Liver (tissue), 9 donors: Measurements from ENCODE around the gene CDH23. TPM values are rescaled to one million over a fixed set of nuclear protein-coding genes. Genes with fewer than 3 reads are reported as not detected.

ENCODE experiments used
- DNase-seq: peaks from one replicate; pipeline ENCODE4 v3.0.0-alpha.2; 2017; ENCODE audit warnings: low spot score
- H3K27ac ChIP-seq, 2 donors: one replicate each; pipeline ENCODE4 v1.7.0; 2013; ENCODE audit warnings: inconsistent platforms in 2 of 2, low read length in 2 of 2, control low read depth in 1 of 2, low read depth in 1 of 2, mild to moderate bottlenecking in 1 of 2
- H3K27me3 ChIP-seq, 4 donors: one replicate each; pipeline versions ENCODE4 v1.6.1 to v1.7.0; 2013; ENCODE audit warnings: low read length in 3 of 4, inconsistent platforms in 1 of 4, mild to moderate bottlenecking in 1 of 4, moderate library complexity in 1 of 4; ENCODE audit not compliant: control insufficient read depth in 4 of 4, insufficient read depth in 4 of 4
- H3K36me3 ChIP-seq, 4 donors: one replicate each; pipeline versions ENCODE4 v1.6.1 to v1.7.0; 2013; ENCODE audit warnings: low read length in 3 of 4, mild to moderate bottlenecking in 3 of 4, low read depth in 1 of 4, moderate library complexity in 1 of 4; ENCODE audit not compliant: control insufficient read depth in 4 of 4, insufficient read depth in 3 of 4
- H3K4me1 ChIP-seq, 4 donors: one replicate each; pipeline versions ENCODE4 v1.6.1 to v1.7.0; 2013; ENCODE audit warnings: low read length in 3 of 4, mild to moderate bottlenecking in 3 of 4, moderate library complexity in 1 of 4; ENCODE audit not compliant: control insufficient read depth in 4 of 4, insufficient read depth in 4 of 4
- H3K4me3 ChIP-seq, 3 donors: one replicate each; pipeline versions ENCODE4 v1.6.1 to v1.7.0; 2013; ENCODE audit warnings: low read length in 3 of 3, control low read depth in 1 of 3, low read depth in 1 of 3, mild to moderate bottlenecking in 1 of 3
- H3K9ac ChIP-seq, 2 donors: one replicate each; pipeline ENCODE4 v1.7.0; 2013; ENCODE audit warnings: low read length in 2 of 2, mild to moderate bottlenecking in 2 of 2, moderate library complexity in 2 of 2, control low read depth in 1 of 2, low read depth in 1 of 2
- H3K9me3 ChIP-seq, 4 donors: one replicate each; pipeline versions ENCODE4 v1.6.1 to v1.7.0; 2013; ENCODE audit warnings: low read length in 3 of 4; ENCODE audit not compliant: control insufficient read depth in 4 of 4
- EGR1 ChIP-seq, 2 donors: IDR thresholded peaks; 2 replicates each; pipeline ENCODE4 v1.6.1; 2016 to 2018; ENCODE audit warnings: antibody characterized with exemption in 2 of 2, low read depth in 2 of 2
- FOXA1 ChIP-seq: IDR thresholded peaks from 2 replicates; pipeline ENCODE4 v1.6.1; 2016; ENCODE audit warnings: antibody characterized with exemption
- FOXA2 ChIP-seq: IDR thresholded peaks from 2 replicates; pipeline ENCODE4 v1.6.1; 2016; ENCODE audit warnings: antibody characterized with exemption
- GABPA ChIP-seq, 2 donors: IDR thresholded peaks in 1 of 2; conservative IDR thresholded peaks in 1 of 2; 2 replicates each; pipeline ENCODE4 v1.6.1; 2016; ENCODE audit warnings: antibody characterized with exemption in 2 of 2, mild to moderate bottlenecking in 1 of 2, moderate library complexity in 1 of 2
- HNF4A ChIP-seq, 2 donors: conservative IDR thresholded peaks; 2 replicates each; pipeline ENCODE4 v1.6.1; 2016; ENCODE audit warnings: antibody characterized with exemption in 2 of 2, mild to moderate bottlenecking in 2 of 2
- HNF4G ChIP-seq: IDR thresholded peaks from 2 replicates; pipeline ENCODE4 v1.6.1; 2016; ENCODE audit warnings: antibody characterized with exemption
- JUND ChIP-seq, 2 donors: IDR thresholded peaks; 2 replicates each; pipeline ENCODE4 v1.6.1; 2016; ENCODE audit warnings: antibody characterized with exemption in 2 of 2
- NR2F2 ChIP-seq: IDR thresholded peaks from 2 replicates; pipeline ENCODE4 v1.6.1; 2016; ENCODE audit warnings: antibody characterized with exemption
- RAD21 ChIP-seq, 2 donors: IDR thresholded peaks; 2 replicates each; pipeline ENCODE4 v1.6.1; 2016; ENCODE audit warnings: antibody characterized with exemption in 2 of 2, mild to moderate bottlenecking in 2 of 2
- RXRA ChIP-seq, 2 donors: IDR thresholded peaks; 2 replicates each; pipeline ENCODE4 v1.6.1; 2017 to 2018; ENCODE audit warnings: antibody characterized with exemption in 2 of 2, mild to moderate bottlenecking in 1 of 2
- SP1 ChIP-seq: IDR thresholded peaks from 2 replicates; pipeline ENCODE4 v1.6.1; 2018; ENCODE audit warnings: antibody characterized with exemption, mild to moderate bottlenecking
- TAF1 ChIP-seq: conservative IDR thresholded peaks from 2 replicates; pipeline ENCODE4 v1.6.1; 2016; ENCODE audit warnings: antibody characterized with exemption, mild to moderate bottlenecking
- YY1 ChIP-seq: IDR thresholded peaks from 2 replicates; pipeline ENCODE4 v1.6.1; 2016; ENCODE audit warnings: antibody characterized with exemption, mild to moderate bottlenecking
- WGBS: extraction: QIAGEN DNeasy Blood & Tissue Kit; methylation state at CpG from one replicate; pipeline ENCODE4 v1.1.7; 2013; 5-methylcytosine and 5-hydroxymethylcytosine counted together
- polyA plus RNA-seq, 2 donors: library from polyadenylated mRNA; stranded (reverse) in 1 of 2; unstranded in 1 of 2; fragments of 200-250 nt in 1 of 2; fragments of >200 nt in 1 of 2; fragmentation: Nextera tagmentation in 1 of 2; extraction: Ambion mirVana in 1 of 2; gene quantifications; one replicate each; pipeline versions ENCODE4 v1.2.1 to v1.2.3, GENCODE V29; 2013 to 2015
- total RNA-seq, 2 donors: library from RNA; depleted of rRNA; stranded (reverse); fragments of >200 nt; gene quantifications; one replicate each; pipeline ENCODE4 v1.2.3, GENCODE V29; 2014
- TF ChIP-seq, protein P1 (sequence below): IDR thresholded peaks from 2 replicates; pipeline ENCODE4 v1.6.1; 2016; ENCODE audit warnings: antibody characterized with exemption
- TF ChIP-seq, protein P2 (sequence below): IDR thresholded peaks from 2 replicates; pipeline ENCODE4 v1.6.1; 2016; ENCODE audit warnings: antibody characterized with exemption
- TF ChIP-seq, protein P3 (sequence below): IDR thresholded peaks from 2 replicates; pipeline ENCODE4 v1.6.1; 2016; ENCODE audit warnings: antibody characterized with exemption, mild to moderate bottlenecking
- TF ChIP-seq, protein P4 (sequence below): fragments of 150-350 bp; IDR thresholded peaks from 2 replicates; pipeline ENCODE4 v1.5.1; 2017; ENCODE audit warnings: improper control_type of control experiment, low read depth, low read length; ENCODE audit not compliant: missing input control
- TF ChIP-seq, protein P5 (sequence below): IDR thresholded peaks from 2 replicates; pipeline ENCODE4 v1.6.1; 2016; ENCODE audit warnings: antibody characterized with exemption
- donor health status: healthy.
- donor health status: healthy.
- donor health status: healthy.
- donor health status: healthy.
- donor health status: healthy.

CDH23 gene
- total and polyA plus RNA-seq, 4 donors: 1.5 to 4.7 (median 3.4) TPM

DNA sequence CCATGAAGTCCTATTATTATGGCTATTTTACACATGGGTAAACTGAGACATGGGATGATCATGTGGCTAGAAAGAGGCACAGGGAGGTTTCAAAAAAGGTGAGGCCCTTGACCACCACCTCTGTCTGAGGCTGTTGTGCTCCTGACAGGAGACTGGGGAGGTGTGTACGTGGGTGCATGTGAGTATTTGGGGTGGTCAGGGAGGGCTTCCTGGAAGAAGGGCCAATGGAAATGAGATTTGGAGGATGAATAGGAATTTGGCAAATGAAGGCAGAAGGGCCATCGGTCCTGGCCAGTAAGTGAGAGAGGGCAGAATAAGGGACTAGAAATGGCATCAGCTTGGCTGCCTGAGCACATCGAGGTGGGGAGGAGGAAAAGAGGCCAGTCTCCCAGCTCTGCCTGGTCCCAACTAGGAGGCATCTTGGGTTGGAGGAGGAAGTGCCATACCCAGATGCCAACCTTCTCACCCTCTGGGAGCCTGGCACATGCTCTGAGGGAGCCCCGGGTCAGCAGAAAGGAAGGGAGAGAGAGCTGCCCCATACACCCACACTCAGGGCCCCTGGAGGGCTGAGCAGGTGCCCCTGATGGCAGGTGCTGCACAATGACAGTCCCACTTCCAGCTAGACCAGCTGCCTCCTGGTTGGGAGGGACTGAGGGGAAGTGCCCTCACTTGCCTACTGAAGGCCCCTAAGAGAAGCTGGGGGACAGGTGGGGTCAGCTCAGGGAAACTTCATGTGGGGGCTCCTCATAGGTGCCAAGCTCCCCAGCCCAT, 47.7 kb downstream of the CDH23 start:
- Histone ChIP-seq H3K9me3 (no peaks in the 10 kb centered on the region), H3K36me3 (no peaks in the 10 kb centered on the region), H3K27me3 (no peaks in the 10 kb centered on the region), H3K9ac (no peak overlapping the region), H3K4me1 (no peaks in the 10 kb centered on the region), H3K4me3 (no peak overlapping the region), H3K27ac (no peak overlapping the region)
- no peak for TF ChIP-seq SP1
- TF ChIP-seq, protein P1, sequence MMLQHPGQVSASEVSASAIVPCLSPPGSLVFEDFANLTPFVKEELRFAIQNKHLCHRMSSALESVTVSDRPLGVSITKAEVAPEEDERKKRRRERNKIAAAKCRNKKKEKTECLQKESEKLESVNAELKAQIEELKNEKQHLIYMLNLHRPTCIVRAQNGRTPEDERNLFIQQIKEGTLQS: no peak
- no peak for TF ChIP-seq TAF1
- TF ChIP-seq, protein P2, sequence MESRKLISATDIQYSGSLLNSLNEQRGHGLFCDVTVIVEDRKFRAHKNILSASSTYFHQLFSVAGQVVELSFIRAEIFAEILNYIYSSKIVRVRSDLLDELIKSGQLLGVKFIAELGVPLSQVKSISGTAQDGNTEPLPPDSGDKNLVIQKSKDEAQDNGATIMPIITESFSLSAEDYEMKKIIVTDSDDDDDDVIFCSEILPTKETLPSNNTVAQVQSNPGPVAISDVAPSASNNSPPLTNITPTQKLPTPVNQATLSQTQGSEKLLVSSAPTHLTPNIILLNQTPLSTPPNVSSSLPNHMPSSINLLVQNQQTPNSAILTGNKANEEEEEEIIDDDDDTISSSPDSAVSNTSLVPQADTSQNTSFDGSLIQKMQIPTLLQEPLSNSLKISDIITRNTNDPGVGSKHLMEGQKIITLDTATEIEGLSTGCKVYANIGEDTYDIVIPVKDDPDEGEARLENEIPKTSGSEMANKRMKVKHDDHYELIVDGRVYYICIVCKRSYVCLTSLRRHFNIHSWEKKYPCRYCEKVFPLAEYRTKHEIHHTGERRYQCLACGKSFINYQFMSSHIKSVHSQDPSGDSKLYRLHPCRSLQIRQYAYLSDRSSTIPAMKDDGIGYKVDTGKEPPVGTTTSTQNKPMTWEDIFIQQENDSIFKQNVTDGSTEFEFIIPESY: no peak
- TF ChIP-seq FOXA1: no peak
- TF ChIP-seq RXRA (IDR thresholded peaks at IDR 0.05): no peak
- TF ChIP-seq EGR1 (IDR thresholded peaks at IDR 0.05; ENCODE audit: low read depth in 2 of 2): no peak
- no peak for TF ChIP-seq GABPA (IDR thresholded peaks at IDR 0.05 in 1 of 2, conservative IDR thresholded peaks at IDR 0.05 in 1 of 2)
- TF ChIP-seq JUND (IDR thresholded peaks at IDR 0.05): no peak
- TF ChIP-seq NR2F2: no peak
- no peak for TF ChIP-seq FOXA2
- TF ChIP-seq HNF4A (conservative IDR thresholded peaks at IDR 0.05): no peak
- no peak for TF ChIP-seq YY1
- WGBS: 88% methylated on average over 4 of the region's 4 CpGs
- DNase-seq: no peak

DNA sequence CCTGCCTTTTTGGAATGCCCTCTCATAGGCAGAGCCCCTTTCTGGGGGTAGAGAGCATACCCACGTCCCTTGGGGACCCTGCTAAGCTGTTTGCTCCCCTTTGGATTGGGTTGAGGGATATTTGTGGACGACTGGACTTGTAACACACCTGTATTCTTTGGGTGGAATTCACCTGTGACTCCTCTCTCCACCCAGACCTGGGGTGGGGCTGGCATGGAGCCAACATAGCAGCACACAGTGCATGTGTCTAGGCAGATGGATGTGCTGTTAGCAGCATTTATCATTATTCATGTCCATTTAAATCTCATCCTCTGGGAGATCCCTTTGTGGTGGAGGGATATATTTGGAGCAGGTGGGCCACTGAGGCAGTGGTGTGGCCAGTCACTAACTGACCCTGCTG, 51.0 kb downstream of the CDH23 start:
- Histone ChIP-seq H3K27ac (no peak overlapping the region), H3K9me3 (no peaks in the 10 kb centered on the region), H3K4me3 (no peak overlapping the region), H3K4me1 (no peaks in the 10 kb centered on the region), H3K27me3 (no peaks in the 10 kb centered on the region), H3K9ac (no peak overlapping the region), H3K36me3 (no peaks in the 10 kb centered on the region)
- no peak for DNase-seq
- WGBS: 69% methylated on average over 2 of the region's 2 CpGs
- TF ChIP-seq RAD21 (IDR thresholded peaks at IDR 0.05) (no peak), JUND (IDR thresholded peaks at IDR 0.05) (no peak), FOXA1 (no peak), YY1 (no peak), SP1 (no peak)

DNA sequence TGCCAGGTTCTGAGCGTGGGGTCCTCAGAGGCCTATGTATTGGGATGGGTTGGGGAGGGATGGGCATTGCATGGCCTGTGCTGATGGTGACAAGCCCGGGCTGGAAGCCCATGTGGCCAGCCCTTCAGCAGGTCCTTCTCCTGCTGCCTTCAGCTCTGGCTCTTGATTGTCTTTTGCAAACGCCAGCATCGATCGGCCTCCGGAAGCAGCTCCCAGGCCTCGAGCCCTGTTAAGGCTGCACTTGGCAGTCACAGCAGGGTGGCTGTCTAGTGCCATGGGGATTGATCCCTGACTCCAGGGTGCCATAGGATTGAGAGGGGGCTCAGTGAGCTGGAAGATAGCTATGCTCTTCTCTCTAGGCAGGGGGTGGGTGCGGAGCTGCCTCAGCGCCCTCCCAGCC, 51.4 kb downstream of the CDH23 start:
- Histone ChIP-seq H3K4me3 (no peak overlapping the region), H3K9me3 (no peaks in the 10 kb centered on the region), H3K9ac (no peak overlapping the region), H3K27ac (no peak overlapping the region), H3K27me3 (no peaks in the 10 kb centered on the region), H3K36me3 (no peaks in the 10 kb centered on the region), H3K4me1 (no peaks in the 10 kb centered on the region)
- TF ChIP-seq, protein P3, sequence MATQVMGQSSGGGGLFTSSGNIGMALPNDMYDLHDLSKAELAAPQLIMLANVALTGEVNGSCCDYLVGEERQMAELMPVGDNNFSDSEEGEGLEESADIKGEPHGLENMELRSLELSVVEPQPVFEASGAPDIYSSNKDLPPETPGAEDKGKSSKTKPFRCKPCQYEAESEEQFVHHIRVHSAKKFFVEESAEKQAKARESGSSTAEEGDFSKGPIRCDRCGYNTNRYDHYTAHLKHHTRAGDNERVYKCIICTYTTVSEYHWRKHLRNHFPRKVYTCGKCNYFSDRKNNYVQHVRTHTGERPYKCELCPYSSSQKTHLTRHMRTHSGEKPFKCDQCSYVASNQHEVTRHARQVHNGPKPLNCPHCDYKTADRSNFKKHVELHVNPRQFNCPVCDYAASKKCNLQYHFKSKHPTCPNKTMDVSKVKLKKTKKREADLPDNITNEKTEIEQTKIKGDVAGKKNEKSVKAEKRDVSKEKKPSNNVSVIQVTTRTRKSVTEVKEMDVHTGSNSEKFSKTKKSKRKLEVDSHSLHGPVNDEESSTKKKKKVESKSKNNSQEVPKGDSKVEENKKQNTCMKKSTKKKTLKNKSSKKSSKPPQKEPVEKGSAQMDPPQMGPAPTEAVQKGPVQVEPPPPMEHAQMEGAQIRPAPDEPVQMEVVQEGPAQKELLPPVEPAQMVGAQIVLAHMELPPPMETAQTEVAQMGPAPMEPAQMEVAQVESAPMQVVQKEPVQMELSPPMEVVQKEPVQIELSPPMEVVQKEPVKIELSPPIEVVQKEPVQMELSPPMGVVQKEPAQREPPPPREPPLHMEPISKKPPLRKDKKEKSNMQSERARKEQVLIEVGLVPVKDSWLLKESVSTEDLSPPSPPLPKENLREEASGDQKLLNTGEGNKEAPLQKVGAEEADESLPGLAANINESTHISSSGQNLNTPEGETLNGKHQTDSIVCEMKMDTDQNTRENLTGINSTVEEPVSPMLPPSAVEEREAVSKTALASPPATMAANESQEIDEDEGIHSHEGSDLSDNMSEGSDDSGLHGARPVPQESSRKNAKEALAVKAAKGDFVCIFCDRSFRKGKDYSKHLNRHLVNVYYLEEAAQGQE: no peak
- TF ChIP-seq HNF4G (no peak), FOXA1 (no peak), RXRA (IDR thresholded peaks at IDR 0.05) (no peak), TAF1 (no peak), YY1 (no peak), SP1 (no peak), FOXA2 (no peak), HNF4A (conservative IDR thresholded peaks at IDR 0.05) (no peak)
- TF ChIP-seq, protein P4, sequence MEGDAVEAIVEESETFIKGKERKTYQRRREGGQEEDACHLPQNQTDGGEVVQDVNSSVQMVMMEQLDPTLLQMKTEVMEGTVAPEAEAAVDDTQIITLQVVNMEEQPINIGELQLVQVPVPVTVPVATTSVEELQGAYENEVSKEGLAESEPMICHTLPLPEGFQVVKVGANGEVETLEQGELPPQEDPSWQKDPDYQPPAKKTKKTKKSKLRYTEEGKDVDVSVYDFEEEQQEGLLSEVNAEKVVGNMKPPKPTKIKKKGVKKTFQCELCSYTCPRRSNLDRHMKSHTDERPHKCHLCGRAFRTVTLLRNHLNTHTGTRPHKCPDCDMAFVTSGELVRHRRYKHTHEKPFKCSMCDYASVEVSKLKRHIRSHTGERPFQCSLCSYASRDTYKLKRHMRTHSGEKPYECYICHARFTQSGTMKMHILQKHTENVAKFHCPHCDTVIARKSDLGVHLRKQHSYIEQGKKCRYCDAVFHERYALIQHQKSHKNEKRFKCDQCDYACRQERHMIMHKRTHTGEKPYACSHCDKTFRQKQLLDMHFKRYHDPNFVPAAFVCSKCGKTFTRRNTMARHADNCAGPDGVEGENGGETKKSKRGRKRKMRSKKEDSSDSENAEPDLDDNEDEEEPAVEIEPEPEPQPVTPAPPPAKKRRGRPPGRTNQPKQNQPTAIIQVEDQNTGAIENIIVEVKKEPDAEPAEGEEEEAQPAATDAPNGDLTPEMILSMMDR: no peak
- TF ChIP-seq, protein P1: no peak
- TF ChIP-seq, protein P5, sequence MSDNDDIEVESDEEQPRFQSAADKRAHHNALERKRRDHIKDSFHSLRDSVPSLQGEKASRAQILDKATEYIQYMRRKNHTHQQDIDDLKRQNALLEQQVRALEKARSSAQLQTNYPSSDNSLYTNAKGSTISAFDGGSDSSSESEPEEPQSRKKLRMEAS: no peak
- DNase-seq: no peak
- 78% methylated on average over 9 of the region's 9 CpGs for WGBS
